Loucy (cell line): ENCODE data around the gene PPP1R13B.

Experiments used
- H2AFZ ChIP-seq: fragments of 200-600 bp; sonication (generic); 2 replicates; pipeline ENCODE4 v1.6.0; 2016; ENCODE audit warnings: antibody characterized with exemption, mild to moderate bottlenecking, low read length, moderate library complexity
- H3F3A ChIP-seq: fragments of 200-600 bp; 2 replicates; pipeline ENCODE4 v1.6.0; 2016; ENCODE audit warnings: antibody characterized with exemption, low read depth, mild to moderate bottlenecking
- H3K27me3 ChIP-seq: fragments of 200-600 bp; sonication (generic); 2 replicates; pipeline ENCODE4 v1.6.1; 2014; ENCODE audit warnings: low read length, mild to moderate bottlenecking; ENCODE audit not compliant: insufficient read depth, poor library complexity, severe bottlenecking
- H3K36me3 ChIP-seq: fragments of 200-600 bp; sonication (generic); 2 replicates; pipeline ENCODE4 v1.6.1; 2016; ENCODE audit warnings: low read length; ENCODE audit not compliant: insufficient read depth
- H3K4me1 ChIP-seq: fragments of 200-600 bp; sonication (generic); 2 replicates; pipeline ENCODE4 v1.5.1; 2014; ENCODE audit warnings: low read length, mild to moderate bottlenecking; ENCODE audit not compliant: insufficient read depth, poor library complexity, severe bottlenecking
- H3K4me2 ChIP-seq: fragments of 200-600 bp; sonication (generic); 2 replicates; pipeline ENCODE4 v1.6.0; 2014; ENCODE audit warnings: antibody characterized with exemption, low read length, low read depth, mild to moderate bottlenecking; ENCODE audit not compliant: poor library complexity, severe bottlenecking
- H3K4me3 ChIP-seq: fragments of 200-600 bp; sonication (generic); 2 replicates; pipeline ENCODE4 v1.5.1; 2014; ENCODE audit warnings: low read length, mild to moderate bottlenecking, mixed read lengths; ENCODE audit not compliant: poor library complexity, severe bottlenecking
- H3K79me2 ChIP-seq: fragments of 200-600 bp; sonication (generic); 2 replicates; pipeline ENCODE4 v1.6.1; 2014; ENCODE audit warnings: low read length; ENCODE audit not compliant: insufficient read depth
- H3K9ac ChIP-seq: fragments of 200-600 bp; sonication (generic); 2 replicates; pipeline ENCODE4 v1.6.0; 2014; ENCODE audit warnings: mild to moderate bottlenecking, low read depth, low read length, moderate library complexity; ENCODE audit not compliant: poor library complexity, severe bottlenecking
- H3K9me2 ChIP-seq: fragments of 200-600 bp; sonication (generic); replicated peaks from 2 replicates; pipeline ENCODE4 v1.6.1; 2016; ENCODE audit warnings: low read depth, low read length, mixed read lengths
- H3K9me3 ChIP-seq: fragments of 200-600 bp; sonication (generic); 2 replicates; pipeline ENCODE4 v1.6.1; 2014; ENCODE audit warnings: mild to moderate bottlenecking, antibody characterized with exemption, low read length, low read depth; ENCODE audit not compliant: insufficient read depth
- H4K20me1 ChIP-seq: fragments of 200-600 bp; sonication (generic); 2 replicates; pipeline ENCODE4 v1.6.0; 2014; ENCODE audit warnings: antibody characterized with exemption, low read length, mild to moderate bottlenecking; ENCODE audit not compliant: insufficient read depth, poor library complexity, severe bottlenecking
- CTCF ChIP-seq: fragments of 200-600 bp; sonication (generic); conservative IDR thresholded peaks from 2 replicates; pipeline ENCODE4 v1.5.1; 2014; ENCODE audit warnings: mild to moderate bottlenecking, antibody characterized with exemption, low read length
- EZH2phosphoT487 ChIP-seq: fragments of 200-600 bp; IDR thresholded peaks from 2 replicates; pipeline ENCODE4 v1.6.1; 2018; ENCODE audit warnings: antibody characterized with exemption, mild to moderate bottlenecking, moderate library complexity, borderline replicate concordance

Gene PPP1R13B

GRCh38 chr14:103699261-103699661 lies 148.1 kb downstream of the PPP1R13B start:
- TF ChIP-seq CTCF: no peak
- no peak for TF ChIP-seq EZH2phosphoT487
- no peaks in the 10 kb centered on the region for H3F3A ChIP-seq
- no peaks in the 10 kb centered on the region for H3K9me3 ChIP-seq
- H4K20me1 ChIP-seq: no peaks in the 10 kb centered on the region
- H3K9me2 ChIP-seq: no peaks in the 10 kb centered on the region
- no peak overlapping the region for H2AFZ ChIP-seq
- no peak overlapping the region for H3K4me2 ChIP-seq
- no peaks in the 10 kb centered on the region for H3K4me1 ChIP-seq
- H3K36me3 ChIP-seq: peaks cover 61% of the 10 kb centered on the region; the same call in 1 of the 2 replicates
- no peak overlapping the region for H3K9ac ChIP-seq
- H3K4me3 ChIP-seq: no peak overlapping the region
- no peaks in the 10 kb centered on the region for H3K27me3 ChIP-seq
- no peaks in the 10 kb centered on the region for H3K79me2 ChIP-seq

- no peaks in the 10 kb centered on the region for H3K4me1 ChIP-seq
- H3K4me3 ChIP-seq: no peak overlapping the region
- no peaks in the 10 kb centered on the region for H3K79me2 ChIP-seq
These were observed 148.8 kb downstream of the PPP1R13B start for GRCh38 chr14:103698380-103699260.

GRCh38 chr14:103697603-103698379 lies 149.6 kb downstream of the PPP1R13B start:
- no peak overlapping the region for H3K4me2 ChIP-seq
- no peaks in the 10 kb centered on the region for H3K4me1 ChIP-seq

More at GRCh38 chr14:103698380-103699260, 148.8 kb downstream of the PPP1R13B start:
- Histone ChIP-seq H2AFZ (no peak overlapping the region), H3K9me3 (no peaks in the 10 kb centered on the region), H3K9me2 (no peaks in the 10 kb centered on the region), H3K9ac (no peak overlapping the region), H3K27me3 (no peaks in the 10 kb centered on the region), H3K4me2 (no peak overlapping the region), H4K20me1 (no peaks in the 10 kb centered on the region), H3F3A (no peaks in the 10 kb centered on the region), H3K36me3 (peaks cover 66% of the 10 kb centered on the region; the same call in 1 of the 2 replicates)
- no peak for TF ChIP-seq EZH2phosphoT487

More at GRCh38 chr14:103697603-103698379, 149.6 kb downstream of the PPP1R13B start:
- Histone ChIP-seq H3K4me3 (no peak overlapping the region), H3K9me3 (no peaks in the 10 kb centered on the region), H3K79me2 (no peaks in the 10 kb centered on the region), H3K27me3 (no peaks in the 10 kb centered on the region), H3K36me3 (peaks cover 67% of the 10 kb centered on the region; the same call in 1 of the 2 replicates), H3F3A (no peaks in the 10 kb centered on the region), H3K9me2 (no peaks in the 10 kb centered on the region), H2AFZ (no peak overlapping the region), H4K20me1 (no peaks in the 10 kb centered on the region), H3K9ac (no peak overlapping the region)
- no peak for TF ChIP-seq EZH2phosphoT487
- no peak for TF ChIP-seq CTCF
